ENCODE results near the gene TMEM45B. TPM values are rescaled to one million over a fixed set of nuclear protein-coding genes. Genes with fewer than 3 reads are reported as not detected.
"Not testable (repeated sequence)": the region's sequence is repeated elsewhere in the genome, so short reads cannot be mapped to it uniquely, and the experiment has no call there.

Gene TMEM45B
- total RNA-seq, 4 donors from 2014 or later = 0.11 to 0.66 TPM; not detected in 2

DNA sequence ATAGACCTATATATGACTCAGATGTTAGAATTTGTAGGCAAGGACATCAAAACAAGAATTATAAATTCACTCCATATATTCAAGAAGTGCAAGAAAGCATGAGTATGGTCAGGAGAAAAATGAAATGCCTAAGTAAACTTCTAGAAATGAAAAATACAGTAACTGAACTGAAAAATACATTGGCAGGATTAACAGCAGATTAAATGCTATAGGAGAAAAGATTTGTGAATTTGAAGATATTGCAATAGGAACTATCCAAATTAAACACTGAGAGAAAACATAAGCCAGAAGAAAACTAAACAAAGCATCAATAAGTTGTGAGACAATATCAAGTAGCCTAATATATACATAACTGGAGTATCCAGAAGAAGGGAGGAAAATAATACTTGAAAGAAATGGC, 46.6 kb upstream of the TMEM45B start:
- intact Hi-C loops (cut with DNase I) = no loop called here
- peaks cover 0 to 16% (median 0%) of the 10 kb centered on the region in 4 donors for H3K9me3 ChIP-seq
- H3K36me3 ChIP-seq = no peaks in the 10 kb centered on the region

GRCh38 chr11:129770993-129771392, 44.7 kb upstream of the TMEM45B start:
- Histone ChIP-seq H3K4me3 (no peak overlapping the region), H3K27me3 (no peaks in the 10 kb centered on the region), H3K27ac (replicated peaks in 1 of 4) (no peak overlapping the region), H3K36me3 (no peaks in the 10 kb centered on the region), H3K9me3 (peaks cover 0 to 16% (median 0%) of the 10 kb centered on the region in 4 donors), H3K4me1 (no peaks in the 10 kb centered on the region)
- TF ChIP-seq, protein P1, sequence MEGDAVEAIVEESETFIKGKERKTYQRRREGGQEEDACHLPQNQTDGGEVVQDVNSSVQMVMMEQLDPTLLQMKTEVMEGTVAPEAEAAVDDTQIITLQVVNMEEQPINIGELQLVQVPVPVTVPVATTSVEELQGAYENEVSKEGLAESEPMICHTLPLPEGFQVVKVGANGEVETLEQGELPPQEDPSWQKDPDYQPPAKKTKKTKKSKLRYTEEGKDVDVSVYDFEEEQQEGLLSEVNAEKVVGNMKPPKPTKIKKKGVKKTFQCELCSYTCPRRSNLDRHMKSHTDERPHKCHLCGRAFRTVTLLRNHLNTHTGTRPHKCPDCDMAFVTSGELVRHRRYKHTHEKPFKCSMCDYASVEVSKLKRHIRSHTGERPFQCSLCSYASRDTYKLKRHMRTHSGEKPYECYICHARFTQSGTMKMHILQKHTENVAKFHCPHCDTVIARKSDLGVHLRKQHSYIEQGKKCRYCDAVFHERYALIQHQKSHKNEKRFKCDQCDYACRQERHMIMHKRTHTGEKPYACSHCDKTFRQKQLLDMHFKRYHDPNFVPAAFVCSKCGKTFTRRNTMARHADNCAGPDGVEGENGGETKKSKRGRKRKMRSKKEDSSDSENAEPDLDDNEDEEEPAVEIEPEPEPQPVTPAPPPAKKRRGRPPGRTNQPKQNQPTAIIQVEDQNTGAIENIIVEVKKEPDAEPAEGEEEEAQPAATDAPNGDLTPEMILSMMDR (IDR thresholded peaks at IDR 0.05) = no peak
- TF ChIP-seq EP300 (IDR thresholded peaks at IDR 0.05) (no peak), POLR2A (IDR thresholded peaks at IDR 0.05; ENCODE audit: low read depth) (no peak), POLR2AphosphoS5 (IDR thresholded peaks at IDR 0.05) (no peak)
- WGBS = 81% methylated on average over 1 of the region's 1 CpG
- intact Hi-C loops (cut with DNase I) = no loop called here
- DNase-seq (ENCODE audit: extremely low spot score) = no peak

More for the DNA sequence above, 46.6 kb upstream of the TMEM45B start:
- TF ChIP-seq POLR2A (IDR thresholded peaks at IDR 0.05; ENCODE audit: low read depth) (no peak), POLR2AphosphoS5 (IDR thresholded peaks at IDR 0.05) (no peak), EP300 (IDR thresholded peaks at IDR 0.05) (no peak)
- TF ChIP-seq, protein P1 (IDR thresholded peaks at IDR 0.05) = no peak
- Histone ChIP-seq H3K27me3 (no peaks in the 10 kb centered on the region), H3K27ac (replicated peaks in 1 of 4) (no peak overlapping the region), H3K4me1 (no peaks in the 10 kb centered on the region), H3K4me3 (no peak overlapping the region)
- no peak for DNase-seq (ENCODE audit: extremely low spot score)

DNA sequence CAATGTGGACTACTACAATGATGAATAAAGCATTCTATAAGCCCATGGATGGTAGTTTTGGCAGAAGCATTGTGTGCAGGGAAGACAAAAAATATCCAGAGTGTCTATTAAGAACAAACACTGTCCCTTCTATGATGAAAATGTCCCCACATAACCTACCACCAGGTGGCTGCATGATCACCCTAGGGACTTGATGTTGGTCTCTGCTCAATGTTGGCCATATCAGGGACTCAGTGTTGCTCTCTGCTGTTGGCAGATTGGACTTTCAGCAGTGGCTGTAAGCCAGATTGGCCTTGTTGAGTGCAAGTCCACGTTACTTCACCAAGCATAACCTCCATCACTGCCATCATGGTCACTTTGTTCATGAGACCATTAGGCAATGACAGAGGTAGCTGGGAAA, 44.2 kb upstream of the TMEM45B start:
- H3K36me3 ChIP-seq; H3K27ac ChIP-seq (replicated peaks in 1 of 4); H3K4me1 ChIP-seq; DNase-seq (ENCODE audit: extremely low spot score); H3K27me3 ChIP-seq; H3K4me3 ChIP-seq; intact Hi-C loops (cut with DNase I): not testable (repeated sequence)
- H3K9me3 ChIP-seq = peaks cover 0 to 16% (median 0%) of the 10 kb centered on the region in 4 donors
- 78% methylated on average over 1 of the region's 1 CpG for WGBS

GRCh38 chr11:129778877-129779276, 36.8 kb upstream of the TMEM45B start:
- Histone ChIP-seq H3K4me1 (no peaks in the 10 kb centered on the region), H3K4me3 (no peak overlapping the region), H3K27me3 (no peaks in the 10 kb centered on the region), H3K27ac (replicated peaks in 1 of 4) (no peak overlapping the region), H3K36me3 (no peaks in the 10 kb centered on the region), H3K9me3 (no peaks in the 10 kb centered on the region)
- DNase-seq (ENCODE audit: extremely low spot score) = no peak
- WGBS = 81% methylated on average over 5 of the region's 5 CpGs
- intact Hi-C loops (cut with DNase I) = no loop called here
- TF ChIP-seq POLR2A (IDR thresholded peaks at IDR 0.05; ENCODE audit: low read depth) (no peak), POLR2AphosphoS5 (IDR thresholded peaks at IDR 0.05) (no peak), EP300 (IDR thresholded peaks at IDR 0.05) (no peak)
- TF ChIP-seq, protein P1 (IDR thresholded peaks at IDR 0.05) = no peak

GRCh38 chr11:129779342-129779741, 36.3 kb upstream of the TMEM45B start:
- no peak overlapping the region for H3K27ac ChIP-seq (replicated peaks in 1 of 4)
- H3K4me3 ChIP-seq = no peak overlapping the region
- no peaks in the 10 kb centered on the region for H3K36me3 ChIP-seq
- H3K9me3 ChIP-seq = no peaks in the 10 kb centered on the region
- intact Hi-C loops (cut with DNase I) = no loop called here
- TF ChIP-seq POLR2A (IDR thresholded peaks at IDR 0.05; ENCODE audit: low read depth) (no peak), EP300 (IDR thresholded peaks at IDR 0.05) (no peak), POLR2AphosphoS5 (IDR thresholded peaks at IDR 0.05) (no peak)
- TF ChIP-seq, protein P1 (IDR thresholded peaks at IDR 0.05) = no peak
- no peaks in the 10 kb centered on the region for H3K4me1 ChIP-seq
- DNase-seq (ENCODE audit: extremely low spot score) = no peak
- WGBS = 78% methylated on average over 3 of the region's 3 CpGs
- H3K27me3 ChIP-seq = no peaks in the 10 kb centered on the region

Data from esophagus muscularis mucosa (tissue), 4 donors.